ENCODE measurements around the gene MINK1.

The MINK1 gene

DNA sequence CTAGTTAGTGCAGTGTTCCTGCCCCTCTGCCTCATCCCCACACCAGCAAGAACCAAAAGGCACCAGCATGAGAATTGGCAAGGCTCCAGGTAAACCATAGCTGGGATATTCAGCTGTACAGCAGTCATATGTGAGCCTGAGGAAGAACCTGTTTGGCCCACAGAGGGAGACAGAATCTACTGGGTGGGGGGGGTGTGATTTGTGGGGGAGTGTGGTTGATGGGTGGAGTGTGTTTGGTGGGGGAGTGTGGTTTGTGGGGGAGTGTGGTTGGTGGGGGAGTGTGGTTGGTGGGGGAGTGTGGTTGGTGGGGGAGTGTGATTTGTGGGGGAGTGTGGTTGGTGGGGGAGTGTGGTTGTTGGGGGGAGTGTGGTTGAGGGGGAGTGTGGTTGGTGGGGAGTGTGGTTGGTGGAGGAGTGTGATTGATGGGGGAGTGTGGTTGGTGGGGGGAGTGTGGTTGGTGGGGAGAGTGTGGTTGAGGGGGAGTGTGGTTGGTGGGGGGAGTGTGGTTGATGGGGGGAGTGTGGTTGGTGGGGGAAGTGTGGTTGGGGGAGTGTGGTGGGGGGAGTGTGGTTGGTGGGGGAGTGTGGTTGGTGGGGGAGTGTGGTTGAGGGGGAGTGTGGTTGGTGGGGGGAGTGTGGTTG, 19.5 kb downstream of the MINK1 start:
- Histone ChIP-seq H3K9me3 (ENCODE audit: control insufficient read depth, insufficient read depth, low read depth, low read length) (no peaks in the 10 kb centered on the region), H3K27ac (ENCODE audit: extremely low read depth, low read depth, low read length) (no peak overlapping the region)
- POLR2A ChIA-PET, result interaction anchor here (0.7 kb wide), 1 partner anchor 359 kb away, joined by 3 read pairs; no protein-coding TSS in a partner anchor

DNA sequence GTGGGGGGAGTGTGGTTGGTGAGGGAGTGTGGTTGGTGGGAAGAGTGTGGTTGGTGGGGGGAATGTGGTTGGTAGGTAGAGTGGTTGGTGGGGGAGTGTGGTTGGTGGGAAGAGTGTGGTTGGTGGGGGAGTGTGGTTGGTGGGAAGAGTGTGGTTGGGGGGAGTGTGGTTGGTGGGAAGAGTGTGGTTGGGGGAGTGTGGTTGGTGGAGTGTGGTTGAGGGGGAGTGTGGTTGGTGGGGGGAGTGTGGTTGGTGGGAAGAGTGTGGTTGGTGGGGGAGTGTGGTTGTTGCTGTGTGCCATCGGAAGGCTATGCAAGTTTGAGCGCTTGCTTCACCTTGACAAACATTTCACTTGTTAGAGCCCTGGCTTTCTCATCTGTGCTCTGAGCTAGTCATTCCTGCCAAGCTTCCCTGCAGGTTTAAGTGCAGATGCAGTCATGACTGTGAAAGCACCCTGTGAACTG, 20.1 kb downstream of the MINK1 start:
- no peaks in the 10 kb centered on the region for H3K9me3 ChIP-seq (ENCODE audit: control insufficient read depth, insufficient read depth, low read depth, low read length)
- no peak overlapping the region for H3K27ac ChIP-seq (ENCODE audit: extremely low read depth, low read depth, low read length)
- H3K4me3 ChIP-seq (ENCODE audit: low read depth, low read length), result no peak overlapping the region
- H3K36me3 ChIP-seq (ENCODE audit: control insufficient read depth in 2 of 2, insufficient read depth in 1 of 2, low read length in 2 of 2), result peaks cover 0 to 3% of the 10 kb centered on the region in 2 experiments; a peak in 2 of 3 replicates
- TF ChIP-seq EGR2 (tag by site-specific recombination; IDR thresholded peaks at IDR 0.05; ENCODE audit: low read depth), result 0 out of 2 replicates have a peak, but pooled peaks have one; percentile 19
- TF ChIP-seq, protein P1, sequence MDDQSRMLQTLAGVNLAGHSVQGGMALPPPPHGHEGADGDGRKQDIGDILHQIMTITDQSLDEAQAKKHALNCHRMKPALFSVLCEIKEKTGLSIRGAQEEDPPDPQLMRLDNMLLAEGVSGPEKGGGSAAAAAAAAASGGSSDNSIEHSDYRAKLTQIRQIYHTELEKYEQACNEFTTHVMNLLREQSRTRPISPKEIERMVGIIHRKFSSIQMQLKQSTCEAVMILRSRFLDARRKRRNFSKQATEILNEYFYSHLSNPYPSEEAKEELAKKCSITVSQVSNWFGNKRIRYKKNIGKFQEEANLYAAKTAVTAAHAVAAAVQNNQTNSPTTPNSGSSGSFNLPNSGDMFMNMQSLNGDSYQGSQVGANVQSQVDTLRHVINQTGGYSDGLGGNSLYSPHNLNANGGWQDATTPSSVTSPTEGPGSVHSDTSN (CRISPR knock-in tag; IDR thresholded peaks at IDR 0.05), result no peak
- CTCF ChIA-PET, result no interaction called here
- peaks cover 4% of the 10 kb centered on the region; the same call in 1 of the 2 replicates for H3K4me1 ChIP-seq (ENCODE audit: control insufficient read depth, insufficient read depth, low read length)
- POLR2A ChIA-PET, result no interaction called here

More for the DNA sequence above, 19.5 kb downstream of the MINK1 start:
- TF ChIP-seq, protein P2, sequence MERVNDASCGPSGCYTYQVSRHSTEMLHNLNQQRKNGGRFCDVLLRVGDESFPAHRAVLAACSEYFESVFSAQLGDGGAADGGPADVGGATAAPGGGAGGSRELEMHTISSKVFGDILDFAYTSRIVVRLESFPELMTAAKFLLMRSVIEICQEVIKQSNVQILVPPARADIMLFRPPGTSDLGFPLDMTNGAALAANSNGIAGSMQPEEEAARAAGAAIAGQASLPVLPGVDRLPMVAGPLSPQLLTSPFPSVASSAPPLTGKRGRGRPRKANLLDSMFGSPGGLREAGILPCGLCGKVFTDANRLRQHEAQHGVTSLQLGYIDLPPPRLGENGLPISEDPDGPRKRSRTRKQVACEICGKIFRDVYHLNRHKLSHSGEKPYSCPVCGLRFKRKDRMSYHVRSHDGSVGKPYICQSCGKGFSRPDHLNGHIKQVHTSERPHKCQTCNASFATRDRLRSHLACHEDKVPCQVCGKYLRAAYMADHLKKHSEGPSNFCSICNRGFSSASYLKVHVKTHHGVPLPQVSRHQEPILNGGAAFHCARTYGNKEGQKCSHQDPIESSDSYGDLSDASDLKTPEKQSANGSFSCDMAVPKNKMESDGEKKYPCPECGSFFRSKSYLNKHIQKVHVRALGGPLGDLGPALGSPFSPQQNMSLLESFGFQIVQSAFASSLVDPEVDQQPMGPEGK (tag by site-specific recombination; IDR thresholded peaks at IDR 0.05), result peak; percentile 37; the same call in 1 of the 2 replicates
- TF ChIP-seq WT1 (tag by site-specific recombination; IDR thresholded peaks at IDR 0.05), result no peak
- CTCF ChIA-PET, result interaction anchor here (0.6 to 1.2 kb wide), 3 partner anchors 26 to 226 kb away, joined by 4 read pairs; no protein-coding TSS in a partner anchor
- Histone ChIP-seq H3K4me3 (ENCODE audit: low read depth, low read length) (no peak overlapping the region), H3K36me3 (ENCODE audit: control insufficient read depth in 2 of 2, insufficient read depth in 1 of 2, low read length in 2 of 2) (peaks cover 0 to 3% of the 10 kb centered on the region in 2 experiments; a peak in 2 of 3 replicates), H3K4me1 (ENCODE audit: control insufficient read depth, insufficient read depth, low read length) (peaks cover 4% of the 10 kb centered on the region; the same call in 1 of the 2 replicates)

DNA sequence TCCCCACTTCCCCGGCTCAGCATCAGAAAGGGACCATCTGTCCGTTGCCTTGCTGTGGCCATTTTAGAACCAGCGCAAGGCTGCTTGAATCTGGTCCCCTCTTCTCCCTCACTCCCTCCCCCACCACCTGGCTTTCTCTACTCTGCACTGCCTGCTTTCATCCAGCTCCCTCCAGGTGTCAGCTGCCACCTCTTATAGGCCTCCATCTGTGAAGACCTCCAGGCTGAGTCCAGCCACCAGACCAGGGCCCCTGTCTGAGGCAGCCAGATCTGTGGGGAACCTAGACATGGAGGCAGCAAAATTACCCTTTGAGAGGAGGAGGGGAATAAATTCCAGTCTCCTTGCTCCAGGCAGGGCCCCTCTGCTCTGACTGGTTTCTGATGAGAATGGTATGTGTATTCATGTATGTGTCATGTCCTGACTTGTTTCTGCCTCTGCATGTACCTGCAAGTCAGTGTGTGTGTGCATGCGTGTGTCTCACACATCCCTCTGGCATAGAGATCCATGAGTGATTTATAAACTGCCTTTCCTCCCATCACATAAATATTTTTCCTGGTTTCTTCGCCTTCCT, 21.1 kb downstream of the MINK1 start:
- TF ChIP-seq ZIC2 (tag by site-specific recombination; IDR thresholded peaks at IDR 0.05), result peak; percentile 31; the same call in 1 of the 2 replicates
- TF ChIP-seq, protein P3, sequence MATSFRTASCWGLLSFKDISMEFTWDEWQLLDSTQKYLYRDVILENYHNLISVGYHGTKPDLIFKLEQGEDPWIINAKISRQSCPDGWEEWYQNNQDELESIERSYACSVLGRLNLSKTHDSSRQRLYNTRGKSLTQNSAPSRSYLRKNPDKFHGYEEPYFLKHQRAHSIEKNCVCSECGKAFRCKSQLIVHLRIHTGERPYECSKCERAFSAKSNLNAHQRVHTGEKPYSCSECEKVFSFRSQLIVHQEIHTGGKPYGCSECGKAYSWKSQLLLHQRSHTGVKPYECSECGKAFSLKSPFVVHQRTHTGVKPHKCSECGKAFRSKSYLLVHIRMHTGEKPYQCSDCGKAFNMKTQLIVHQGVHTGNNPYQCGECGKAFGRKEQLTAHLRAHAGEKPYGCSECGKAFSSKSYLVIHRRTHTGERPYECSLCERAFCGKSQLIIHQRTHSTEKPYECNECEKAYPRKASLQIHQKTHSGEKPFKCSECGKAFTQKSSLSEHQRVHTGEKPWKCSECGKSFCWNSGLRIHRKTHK (tag by site-specific recombination; IDR thresholded peaks at IDR 0.05), result no peak
- Histone ChIP-seq H3K36me3 (ENCODE audit: control insufficient read depth in 2 of 2, insufficient read depth in 1 of 2, low read length in 2 of 2) (peaks cover 0 to 5% of the 10 kb centered on the region in 2 experiments; a peak in 2 of 3 replicates), H3K4me1 (ENCODE audit: control insufficient read depth, insufficient read depth, low read length) (peaks cover 4% of the 10 kb centered on the region; the same call in 1 of the 2 replicates), H3K9me3 (ENCODE audit: control insufficient read depth, insufficient read depth, low read depth, low read length) (no peaks in the 10 kb centered on the region), H3K27ac (ENCODE audit: extremely low read depth, low read depth, low read length) (peak overlapping the region; percentile 31; the same call in 1 of the 2 replicates), H3K4me3 (ENCODE audit: low read depth, low read length) (no peak overlapping the region)
- POLR2A ChIA-PET, result interaction anchor here (0.6 to 0.9 kb wide), 2 partner anchors 13 to 23 kb away, joined by 3 to 5 read pairs; no protein-coding TSS in a partner anchor
- CTCF ChIA-PET, result interaction anchor here (0.6 kb wide), 1 partner anchor 65 kb away, joined by 3 read pairs; the partner anchor contains the start of gene GLTPD2

DNA sequence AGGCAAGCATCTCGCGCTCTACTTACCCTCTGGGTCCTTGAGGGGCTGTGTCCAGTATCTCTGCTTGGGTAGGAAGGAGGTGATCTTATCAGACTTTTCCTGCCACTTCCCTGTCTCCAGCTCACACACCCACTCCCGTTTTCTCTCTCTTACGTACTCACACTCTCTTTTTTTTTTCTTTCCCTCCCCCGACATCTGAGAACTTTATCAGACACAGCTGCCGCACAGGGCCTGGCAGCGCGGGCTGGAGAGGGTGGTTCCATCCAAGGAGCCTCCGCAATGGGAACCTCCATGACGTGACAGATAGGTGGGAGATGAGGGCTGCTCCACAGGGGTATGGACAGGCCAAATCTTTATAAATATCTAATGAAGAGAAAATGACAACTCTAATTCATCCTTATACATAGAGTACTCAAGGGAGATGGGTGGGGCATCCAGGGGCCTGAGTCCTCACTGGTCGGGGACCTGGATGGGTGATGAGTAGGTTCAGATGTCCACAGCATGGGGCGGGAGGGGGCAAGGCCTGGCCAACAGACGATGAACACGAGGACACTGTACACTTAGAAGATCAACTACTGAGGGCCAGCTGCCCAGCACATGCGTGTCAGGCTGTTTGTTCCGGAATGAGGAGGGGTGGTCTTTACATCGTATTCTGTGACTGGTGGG, 23.3 kb downstream of the MINK1 start:
- Histone ChIP-seq H3K27ac (ENCODE audit: extremely low read depth, low read depth, low read length) (no peak overlapping the region), H3K4me1 (ENCODE audit: control insufficient read depth, insufficient read depth, low read length) (peaks cover 4% of the 10 kb centered on the region; the same call in 1 of the 2 replicates), H3K4me3 (ENCODE audit: low read depth, low read length) (no peak overlapping the region), H3K9me3 (ENCODE audit: control insufficient read depth, insufficient read depth, low read depth, low read length) (no peaks in the 10 kb centered on the region), H3K36me3 (ENCODE audit: control insufficient read depth in 2 of 2, insufficient read depth in 1 of 2, low read length in 2 of 2) (peaks cover 0 to 21% of the 10 kb centered on the region in 2 experiments; a peak in 2 of 3 replicates)
- ChIA-PET POLR2A (no interaction called here), CTCF (interaction anchor here (0.5 to 1.7 kb wide), 3 partner anchors 9 to 296 kb away, joined by 3 to 7 read pairs (median 3); partner anchors contain the start of gene GGT6)
- TF ChIP-seq GLIS1 (tag by site-specific recombination; IDR thresholded peaks at IDR 0.05) (0 out of 2 replicates have a peak, but pooled peaks have one; percentile 24), ZNF146 (tag by site-specific recombination; IDR thresholded peaks at IDR 0.05) (no peak), ZFHX2 (tag by site-specific recombination; conservative IDR thresholded peaks at IDR 0.05) (peak; percentile 52), EGR2 (tag by site-specific recombination; IDR thresholded peaks at IDR 0.05; ENCODE audit: low read depth) (peak; percentile 74), ZNF510 (tag by site-specific recombination; IDR thresholded peaks at IDR 0.05; ENCODE audit: insufficient replicate concordance) (no peak)
- TF ChIP-seq, protein P4, sequence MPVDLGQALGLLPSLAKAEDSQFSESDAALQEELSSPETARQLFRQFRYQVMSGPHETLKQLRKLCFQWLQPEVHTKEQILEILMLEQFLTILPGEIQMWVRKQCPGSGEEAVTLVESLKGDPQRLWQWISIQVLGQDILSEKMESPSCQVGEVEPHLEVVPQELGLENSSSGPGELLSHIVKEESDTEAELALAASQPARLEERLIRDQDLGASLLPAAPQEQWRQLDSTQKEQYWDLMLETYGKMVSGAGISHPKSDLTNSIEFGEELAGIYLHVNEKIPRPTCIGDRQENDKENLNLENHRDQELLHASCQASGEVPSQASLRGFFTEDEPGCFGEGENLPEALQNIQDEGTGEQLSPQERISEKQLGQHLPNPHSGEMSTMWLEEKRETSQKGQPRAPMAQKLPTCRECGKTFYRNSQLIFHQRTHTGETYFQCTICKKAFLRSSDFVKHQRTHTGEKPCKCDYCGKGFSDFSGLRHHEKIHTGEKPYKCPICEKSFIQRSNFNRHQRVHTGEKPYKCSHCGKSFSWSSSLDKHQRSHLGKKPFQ (tag by site-specific recombination; IDR thresholded peaks at IDR 0.05), result no peak
- TF ChIP-seq, protein P5, sequence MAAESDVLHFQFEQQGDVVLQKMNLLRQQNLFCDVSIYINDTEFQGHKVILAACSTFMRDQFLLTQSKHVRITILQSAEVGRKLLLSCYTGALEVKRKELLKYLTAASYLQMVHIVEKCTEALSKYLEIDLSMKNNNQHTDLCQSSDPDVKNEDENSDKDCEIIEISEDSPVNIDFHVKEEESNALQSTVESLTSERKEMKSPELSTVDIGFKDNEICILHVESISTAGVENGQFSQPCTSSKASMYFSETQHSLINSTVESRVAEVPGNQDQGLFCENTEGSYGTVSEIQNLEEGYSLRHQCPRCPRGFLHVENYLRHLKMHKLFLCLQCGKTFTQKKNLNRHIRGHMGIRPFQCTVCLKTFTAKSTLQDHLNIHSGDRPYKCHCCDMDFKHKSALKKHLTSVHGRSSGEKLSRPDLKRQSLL (tag by site-specific recombination; IDR thresholded peaks at IDR 0.05), result no peak
- TF ChIP-seq, protein P6, sequence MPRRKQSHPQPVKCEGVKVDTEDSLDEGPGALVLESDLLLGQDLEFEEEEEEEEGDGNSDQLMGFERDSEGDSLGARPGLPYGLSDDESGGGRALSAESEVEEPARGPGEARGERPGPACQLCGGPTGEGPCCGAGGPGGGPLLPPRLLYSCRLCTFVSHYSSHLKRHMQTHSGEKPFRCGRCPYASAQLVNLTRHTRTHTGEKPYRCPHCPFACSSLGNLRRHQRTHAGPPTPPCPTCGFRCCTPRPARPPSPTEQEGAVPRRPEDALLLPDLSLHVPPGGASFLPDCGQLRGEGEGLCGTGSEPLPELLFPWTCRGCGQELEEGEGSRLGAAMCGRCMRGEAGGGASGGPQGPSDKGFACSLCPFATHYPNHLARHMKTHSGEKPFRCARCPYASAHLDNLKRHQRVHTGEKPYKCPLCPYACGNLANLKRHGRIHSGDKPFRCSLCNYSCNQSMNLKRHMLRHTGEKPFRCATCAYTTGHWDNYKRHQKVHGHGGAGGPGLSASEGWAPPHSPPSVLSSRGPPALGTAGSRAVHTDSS (tag by site-specific recombination; IDR thresholded peaks at IDR 0.05), result no peak
